Hepatocyte (in vitro differentiated cells): Measurements from ENCODE around the gene CLEC16A. TPM values are rescaled to one million over a fixed set of nuclear protein-coding genes. Genes with fewer than 3 reads are reported as not detected.

Experiments
- DNase-seq: peaks from one replicate; pipeline ENCODE4 v3.0.0-alpha.2; 2016; ENCODE audit warnings: low spot score
- H2AFZ ChIP-seq: fragments of 200-600 bp; sonication (generic); 2 replicates; pipeline ENCODE4 v1.6.0; 2016; ENCODE audit warnings: antibody characterized with exemption, mild to moderate bottlenecking
- H3K27ac ChIP-seq: fragments of 200-600 bp; sonication (generic); 2 replicates; pipeline ENCODE4 v1.5.1; 2016; ENCODE audit warnings: mild to moderate bottlenecking
- H3K27me3 ChIP-seq: fragments of 200-600 bp; sonication (generic); 2 replicates; pipeline ENCODE4 v1.6.1; 2016
- H3K36me3 ChIP-seq: fragments of 200-600 bp; sonication (generic); replicated peaks from 2 replicates; pipeline ENCODE4 v1.5.1; 2016; ENCODE audit warnings: low read depth; ENCODE audit not compliant: insufficient read depth
- H3K4me1 ChIP-seq: fragments of 200-600 bp; sonication (generic); 2 replicates; pipeline ENCODE4 v1.5.1; 2016; ENCODE audit warnings: mild to moderate bottlenecking, moderate library complexity; ENCODE audit not compliant: insufficient read depth
- H3K4me2 ChIP-seq: fragments of 200-600 bp; sonication (generic); 2 replicates; pipeline ENCODE4 v1.6.0; 2016
- H3K4me3 ChIP-seq: fragments of 200-600 bp; sonication (generic); 2 replicates; pipeline ENCODE4 v1.5.1; 2016; ENCODE audit warnings: mild to moderate bottlenecking
- H3K79me2 ChIP-seq: fragments of 200-600 bp; sonication (generic); 2 replicates; pipeline ENCODE4 v1.6.0; 2017; ENCODE audit warnings: mild to moderate bottlenecking
- H3K9me2 ChIP-seq: fragments of 200-600 bp; sonication (generic); replicated peaks from 2 replicates; pipeline ENCODE4 v1.6.0; 2017; ENCODE audit warnings: mild to moderate bottlenecking; ENCODE audit not compliant: insufficient read depth
- H3K9me3 ChIP-seq: fragments of 200-600 bp; sonication (generic); 2 replicates; pipeline ENCODE4 v1.5.1; 2016; ENCODE audit warnings: low read depth, mild to moderate bottlenecking
- H4K20me1 ChIP-seq: fragments of 200-600 bp; sonication (generic); 2 replicates; pipeline ENCODE4 v1.6.0; 2016; ENCODE audit warnings: mild to moderate bottlenecking; ENCODE audit not compliant: insufficient read depth, poor library complexity, severe bottlenecking
- CTCF ChIP-seq: fragments of 200-600 bp; sonication (generic); IDR thresholded peaks from 2 replicates; pipeline ENCODE4 v1.5.1; 2016; ENCODE audit warnings: antibody characterized with exemption, mild to moderate bottlenecking; ENCODE audit not compliant: poor library complexity
- EZH2 ChIP-seq: fragments of 200-600 bp; sonication (generic); IDR thresholded peaks from 2 replicates; pipeline ENCODE4 v1.6.1; 2016; ENCODE audit warnings: antibody characterized with exemption, mild to moderate bottlenecking, borderline replicate concordance
- EZH2phosphoT487 ChIP-seq: fragments of 200-600 bp; sonication (generic); IDR thresholded peaks from one replicate; pipeline ENCODE4 v1.6.1; 2018; ENCODE audit warnings: antibody characterized with exemption, mild to moderate bottlenecking, low read depth, moderate library complexity; ENCODE audit not compliant: unreplicated experiment, severe bottlenecking
- WGBS: methylation state at CpG from one replicate; pipeline ENCODE4 v1.1.6; 2016; ENCODE audit warnings: low lambda C conversion rate; ENCODE audit errors: missing lambda C conversion rate; 5-methylcytosine and 5-hydroxymethylcytosine counted together
- polyA plus RNA-seq: library from polyadenylated mRNA; unstranded; fragments of >200 nt; fragmentation: Nextera tagmentation; extraction: Ambion mirVana; gene quantifications from 2 replicates; pipeline ENCODE4 v1.2.1, GENCODE V29; 2016
- total RNA-seq: library from RNA; depleted of rRNA; stranded (reverse); fragments of >200 nt; gene quantifications from 2 replicates; pipeline ENCODE4 v1.2.3, GENCODE V29; 2014

Gene CLEC16A
- total and polyA plus RNA-seq, 2 experiments from 2014 or later: 22.3 to 22.6 TPM

GRCh38 chr16:11164482-11165270 lies 220.3 kb downstream of the CLEC16A start:
- 81% methylated on average over 14 of the region's 14 CpGs for WGBS
- H4K20me1 ChIP-seq: no peaks in the 10 kb centered on the region
- H3K79me2 ChIP-seq: no peaks in the 10 kb centered on the region
- no peak for DNase-seq
- H3K27me3 ChIP-seq: no peaks in the 10 kb centered on the region
- H3K4me3 ChIP-seq: no peak overlapping the region
- H3K9me2 ChIP-seq: no peaks in the 10 kb centered on the region
- H3K36me3 ChIP-seq: no peaks in the 10 kb centered on the region
- TF ChIP-seq EZH2 (no peak), EZH2phosphoT487 (no peak), CTCF (no peak)
- H3K4me1 ChIP-seq: peaks cover 26% of the 10 kb centered on the region
- H2AFZ ChIP-seq: no peak overlapping the region
- peak overlapping the region; percentile 61 for H3K27ac ChIP-seq
- H3K9me3 ChIP-seq: no peaks in the 10 kb centered on the region
- H3K4me2 ChIP-seq: no peak overlapping the region

GRCh38 chr16:11165349-11165748 lies 221.0 kb downstream of the CLEC16A start:
- whole genome bisulfite sequencing: 94% methylated on average over 4 of the region's 4 CpGs
- Histone ChIP-seq H3K9me3 (no peaks in the 10 kb centered on the region), H3K27me3 (no peaks in the 10 kb centered on the region), H3K27ac (no peak overlapping the region), H3K4me3 (no peak overlapping the region), H3K79me2 (no peaks in the 10 kb centered on the region), H3K4me1 (peaks cover 26% of the 10 kb centered on the region), H3K36me3 (no peaks in the 10 kb centered on the region), H2AFZ (no peak overlapping the region), H4K20me1 (no peaks in the 10 kb centered on the region), H3K9me2 (no peaks in the 10 kb centered on the region), H3K4me2 (no peak overlapping the region)
- no peak for DNase-seq
- no peak for TF ChIP-seq CTCF

GRCh38 chr16:11165894-11166665 lies 221.7 kb downstream of the CLEC16A start:
- Histone ChIP-seq H3K9me2 (no peaks in the 10 kb centered on the region), H3K36me3 (no peaks in the 10 kb centered on the region), H3K9me3 (no peaks in the 10 kb centered on the region), H3K27ac (no peak overlapping the region), H4K20me1 (no peaks in the 10 kb centered on the region), H3K4me3 (no peak overlapping the region), H3K27me3 (no peaks in the 10 kb centered on the region), H2AFZ (no peak overlapping the region), H3K4me2 (no peak overlapping the region), H3K4me1 (peaks cover 26% of the 10 kb centered on the region), H3K79me2 (no peaks in the 10 kb centered on the region)
- no peak for TF ChIP-seq EZH2phosphoT487
- TF ChIP-seq EZH2: no peak
- TF ChIP-seq CTCF: no peak
- DNase-seq: no peak
- 94% methylated on average over 22 of the region's 22 CpGs for WGBS
